HCT116 (cell line): Measurements from ENCODE around the gene CETP. TPM values are rescaled to one million over a fixed set of nuclear protein-coding genes. Genes with fewer than 3 reads are reported as not detected.

ENCODE experiments used
- ATAC-seq: fragments of 200-7000 bp; cut with Tn5 transposase; 2 replicates; pipeline ENCODE4 v1.9.1; 2020; ENCODE audit warnings: mild to moderate bottlenecking, moderate library complexity
- BruUV-seq: library from RNA; stranded (reverse); fragments of 400-500 nt; replicated peaks from 2 replicates; lab custom pipeline; 2021; lab: Mats Ljungman, UMichigan
- CTCF ChIA-PET: fragments of 300-600 bp; sonication (Branson Sonifier 250); formaldehyde crosslinking; loops from one replicate; lab custom pipeline; 2021; ENCODE audit warnings: antibody characterized with exemption; lab: Charles Lee
- POLR2A ChIA-PET: fragments of 300-600, 350-600 bp; sonication (Branson Sonifier 250); formaldehyde crosslinking; loops from one replicate; lab custom pipeline; 2021; ENCODE audit warnings: antibody characterized with exemption; lab: Charles Lee
- RAD21 ChIA-PET, 2 experiments: fragments of 300-600 bp; sonication (Branson Sonifier 250); formaldehyde crosslinking; loops; one replicate each; lab custom pipeline; 2023; ENCODE audit warnings: low total read pairs in 2 of 2; ENCODE audit not compliant: uncharacterized antibody in 2 of 2, unreplicated experiment in 2 of 2, low non-redundant PET in 1 of 2; lab: Charles Lee
- DNase-seq: peaks from one replicate; pipeline ENCODE4 v3.0.0-alpha.2; 2010; ENCODE audit warnings: low read depth, low spot score
- H2AFZ ChIP-seq: fragments of 200-600 bp; shearing (Covaris generic), sonication (generic); 2 replicates; pipeline ENCODE4 v1.6.1; 2017; ENCODE audit warnings: low read depth, mixed run types, mixed read lengths, antibody characterized with exemption, low read length; ENCODE audit not compliant: poor library complexity, severe bottlenecking
- H3K27ac ChIP-seq: 2 replicates; pipeline ENCODE4 v1.5.1; 2012; ENCODE audit warnings: low read depth, low read length
- H3K27me3 ChIP-seq: fragments of 200-600 bp; sonication (generic); 2 replicates; pipeline ENCODE4 v1.6.1; 2016; ENCODE audit warnings: mixed run types, low read length, mixed read lengths; ENCODE audit not compliant: insufficient read depth
- H3K36me3 ChIP-seq, 2 experiments: fragments of 200-500 bp in 1 of 2; fragments of 200-600 bp in 1 of 2; sonication (Bioruptor generic) in 1 of 2; sonication (generic) in 1 of 2; 2 replicates each; pipeline versions ENCODE4 v1.5.1 to v1.6.1; 2014 to 2016; ENCODE audit warnings: low read length in 2 of 2, inconsistent platforms in 1 of 2, mixed read lengths in 1 of 2, mixed run types in 1 of 2; ENCODE audit not compliant: insufficient read depth in 2 of 2, control insufficient read depth in 1 of 2
- H3K4me1 ChIP-seq, 2 experiments: fragments of 200-600 bp in 1 of 2; sonication (generic) in 1 of 2; 2 replicates each; pipeline versions ENCODE4 v1.5.1 to v1.6.1; 2012 to 2017; ENCODE audit warnings: low read length in 2 of 2, inconsistent platforms in 1 of 2, mild to moderate bottlenecking in 1 of 2, mixed read lengths in 1 of 2, mixed run types in 1 of 2, moderate library complexity in 1 of 2; ENCODE audit not compliant: insufficient read depth in 2 of 2, control insufficient read depth in 1 of 2
- H3K4me2 ChIP-seq: fragments of 200-600 bp; sonication (generic); 2 replicates; pipeline ENCODE4 v1.6.1; 2017; ENCODE audit warnings: mixed run types, low read length, mixed read lengths
- H3K4me3 ChIP-seq, 2 experiments: fragments of 200-600 bp in 1 of 2; sonication (generic) in 1 of 2; replicated peaks in 1 of 2; 2 replicates each; pipeline ENCODE4 v1.5.1; 2011 to 2016; ENCODE audit warnings: low read length in 2 of 2, control low read depth in 1 of 2, low read depth in 1 of 2, mild to moderate bottlenecking in 1 of 2, mixed read lengths in 1 of 2, mixed run types in 1 of 2
- H3K79me2 ChIP-seq: fragments of 200-600 bp; sonication (generic); 2 replicates; pipeline ENCODE4 v1.6.1; 2017; ENCODE audit warnings: mild to moderate bottlenecking, mixed run types, low read length, moderate library complexity, mixed read lengths; ENCODE audit not compliant: insufficient read depth
- H3K9ac ChIP-seq: fragments of 200-600 bp; sonication (generic); 2 replicates; pipeline ENCODE4 v1.6.1; 2016; ENCODE audit warnings: low read length, mixed read lengths
- H3K9me2 ChIP-seq: fragments of 200-600 bp; sonication (generic), shearing (Covaris generic); 2 replicates; pipeline ENCODE4 v1.6.1; 2017; ENCODE audit warnings: mixed run types, mild to moderate bottlenecking, moderate library complexity; ENCODE audit not compliant: insufficient read depth
- H3K9me3 ChIP-seq, 2 experiments: fragments of 200-500 bp in 1 of 2; fragments of 200-600 bp in 1 of 2; sonication (Bioruptor generic) in 1 of 2; sonication (generic) in 1 of 2; 2 replicates each; pipeline ENCODE4 v1.6.1; 2014 to 2017; ENCODE audit warnings: low read length in 2 of 2, mixed read lengths in 2 of 2, inconsistent platforms in 1 of 2, low read depth in 1 of 2, mild to moderate bottlenecking in 1 of 2, mixed run types in 1 of 2, moderate library complexity in 1 of 2; ENCODE audit not compliant: control insufficient read depth in 1 of 2, insufficient read depth in 1 of 2
- H4K20me1 ChIP-seq: fragments of 200-600 bp; sonication (generic), shearing (Covaris generic); 2 replicates; pipeline ENCODE4 v1.6.1; 2017; ENCODE audit warnings: mixed run types, mild to moderate bottlenecking, moderate library complexity; ENCODE audit not compliant: insufficient read depth
- ATF3 ChIP-seq: IDR thresholded peaks from 2 replicates; pipeline ENCODE4 v1.6.1; 2012
- CBX3 ChIP-seq: IDR thresholded peaks from 2 replicates; pipeline ENCODE4 v1.6.1; 2012; ENCODE audit warnings: low read depth
- CEBPB ChIP-seq: IDR thresholded peaks from 2 replicates; pipeline ENCODE4 v1.6.1; 2012; ENCODE audit warnings: low read depth
- CTCF ChIP-seq, 3 experiments: fragments of 200-600 bp in 1 of 3; sonication (generic) in 1 of 3; IDR thresholded peaks in 2 of 3; conservative IDR thresholded peaks in 1 of 3; 2 replicates each; pipeline ENCODE4 v1.5.1; 2012 to 2017; ENCODE audit warnings: low read depth in 2 of 3, low read length in 2 of 3, antibody characterized with exemption in 1 of 3, borderline replicate concordance in 1 of 3, control low read depth in 1 of 3, mild to moderate bottlenecking in 1 of 3, mixed read lengths in 1 of 3, mixed run types in 1 of 3, moderate library complexity in 1 of 3; ENCODE audit not compliant: insufficient read depth in 1 of 3
- EGR1 ChIP-seq: IDR thresholded peaks from 2 replicates; pipeline ENCODE4 v1.6.1; 2012; ENCODE audit warnings: low read depth
- ELF1 ChIP-seq: IDR thresholded peaks from 2 replicates; pipeline ENCODE4 v1.6.1; 2012; ENCODE audit warnings: low read depth, borderline replicate concordance
- EZH2 ChIP-seq: fragments of 200-600 bp; sonication (generic); IDR thresholded peaks from 2 replicates; pipeline ENCODE4 v1.6.1; 2017; ENCODE audit warnings: antibody characterized with exemption, mixed run types
- EZH2phosphoT487 ChIP-seq: fragments of 200-600 bp; IDR thresholded peaks from 2 replicates; pipeline ENCODE4 v1.6.1; 2018; ENCODE audit warnings: antibody characterized with exemption, borderline replicate concordance
- POLR2A ChIP-seq: IDR thresholded peaks from 2 replicates; pipeline ENCODE4 v1.7.0; 2011; ENCODE audit warnings: borderline replicate concordance; ENCODE audit not compliant: insufficient read depth, insufficient read length; ENCODE audit errors: extremely low read depth
- POLR2AphosphoS5 ChIP-seq: IDR thresholded peaks from 2 replicates; pipeline ENCODE4 v1.6.1; 2011; ENCODE audit warnings: mild to moderate bottlenecking, low read depth, low read length, moderate library complexity
- RAD21 ChIP-seq: IDR thresholded peaks from 2 replicates; pipeline ENCODE4 v1.6.1; 2012; ENCODE audit warnings: low read depth, mild to moderate bottlenecking
- REST ChIP-seq: IDR thresholded peaks from 2 replicates; pipeline ENCODE4 v1.6.1; 2012; ENCODE audit warnings: low read depth
- SIN3A ChIP-seq: IDR thresholded peaks from 2 replicates; pipeline ENCODE4 v1.6.1; 2012; ENCODE audit warnings: low read depth
- SP1 ChIP-seq: IDR thresholded peaks from 2 replicates; pipeline ENCODE4 v1.6.1; 2012; ENCODE audit warnings: low read depth
- SRF ChIP-seq: IDR thresholded peaks from 2 replicates; pipeline ENCODE4 v1.6.1; 2012; ENCODE audit warnings: low read depth
- YY1 ChIP-seq: IDR thresholded peaks from 2 replicates; pipeline ENCODE4 v1.6.1; 2011; ENCODE audit warnings: low read length, low read depth, moderate library complexity, mild to moderate bottlenecking; ENCODE audit not compliant: insufficient replicate concordance; ENCODE audit errors: extremely low read depth
- ZBTB33 ChIP-seq: IDR thresholded peaks from 2 replicates; pipeline ENCODE4 v1.6.1; 2011; ENCODE audit warnings: mild to moderate bottlenecking, low read length, moderate library complexity; ENCODE audit not compliant: insufficient replicate concordance; ENCODE audit errors: extremely low read depth
- ZNF274 ChIP-seq: fragments of 200-500 bp; sonication (Bioruptor generic); IDR thresholded peaks from 2 replicates; pipeline ENCODE4 v1.6.1; 2014; ENCODE audit warnings: mild to moderate bottlenecking, low read depth, low read length, inconsistent platforms
- intact Hi-C: fragments of 100-400 bp; cut with micrococcal nuclease; formaldehyde crosslinking; loops from 2 replicates; pipeline ENCODE4 v1.10.0; 2022
- total RNA-seq: library from RNA; stranded (reverse); gene quantifications from one replicate; pipeline ENCODE4 v1.2.1, GENCODE V29; 2021; ENCODE audit not compliant: unreplicated experiment

CETP gene
- total RNA-seq, 1 experiment from 2014 or later = not detected

- POLR2A ChIA-PET = no interaction called here
- BruUV-seq = no TSS peak
Measured at GRCh38 chr16:56956076-56956475, 5.7 kb upstream of the CETP start.

More at GRCh38 chr16:56956076-56956475, 5.7 kb upstream of the CETP start:
- H3K79me2 ChIP-seq = no peaks in the 10 kb centered on the region
- DNase-seq = no peak
- H3K9me3 ChIP-seq = no peaks in the 10 kb centered on the region
- H3K4me1 ChIP-seq = no peaks in the 10 kb centered on the region
- no peak overlapping the region for H2AFZ ChIP-seq
- H4K20me1 ChIP-seq = no peaks in the 10 kb centered on the region
- intact Hi-C loops = no loop called here
- RAD21 ChIA-PET = no interaction called here
- TF ChIP-seq POLR2A = no peak
- TF ChIP-seq CTCF (IDR thresholded peaks at IDR 0.05 in 2 of 3, conservative IDR thresholded peaks at IDR 0.05 in 1 of 3; ENCODE audit: borderline replicate concordance in 1 of 3, insufficient read depth in 1 of 3, low read depth in 2 of 3, low read length in 2 of 3) = no peak
- no peak for TF ChIP-seq CBX3
- TF ChIP-seq ZNF274 = no peak
- no peak for TF ChIP-seq RAD21
- no peak for TF ChIP-seq EZH2
- TF ChIP-seq REST = no peak
- no peak for TF ChIP-seq ELF1
- TF ChIP-seq ZBTB33 = no peak
- no peak for TF ChIP-seq ATF3
- no peak for TF ChIP-seq EZH2phosphoT487
- TF ChIP-seq CEBPB = no peak
- no peak for TF ChIP-seq YY1
- TF ChIP-seq SP1 = no peak
- TF ChIP-seq EGR1 = no peak
- no peak for TF ChIP-seq SIN3A
- no peak for TF ChIP-seq SRF
- no peak for TF ChIP-seq POLR2AphosphoS5
- TF ChIP-seq, all 23 proteins: peak for 0
- no peak overlapping the region for H3K9ac ChIP-seq
- H3K4me2 ChIP-seq = no peak overlapping the region
- H3K9me2 ChIP-seq = no peaks in the 10 kb centered on the region
- CTCF ChIA-PET = interaction anchor here (0.9 kb wide), 1 partner anchor 11 kb away, joined by 3 read pairs; no protein-coding TSS in a partner anchor
- no peak for ATAC-seq
- H3K27me3 ChIP-seq = no peaks in the 10 kb centered on the region
- H3K4me3 ChIP-seq = no peak overlapping the region
- no peaks in the 10 kb centered on the region for H3K36me3 ChIP-seq
- no peak overlapping the region for H3K27ac ChIP-seq
